ENCODE data around the gene PLD6.

- no peak for TF ChIP-seq BHLHE40 (IDR thresholded peaks at IDR 0.05; ENCODE audit: borderline replicate concordance)
- TF ChIP-seq L3MBTL2 (conservative IDR thresholded peaks at IDR 0.05): no peak
- no peak for TF ChIP-seq NFRKB (IDR thresholded peaks at IDR 0.05)
- no peak for TF ChIP-seq FOXK2 (IDR thresholded peaks at IDR 0.05)
- no peak for TF ChIP-seq FOXM1 (IDR thresholded peaks at IDR 0.05; ENCODE audit: borderline replicate concordance)
- TF ChIP-seq, protein P1, sequence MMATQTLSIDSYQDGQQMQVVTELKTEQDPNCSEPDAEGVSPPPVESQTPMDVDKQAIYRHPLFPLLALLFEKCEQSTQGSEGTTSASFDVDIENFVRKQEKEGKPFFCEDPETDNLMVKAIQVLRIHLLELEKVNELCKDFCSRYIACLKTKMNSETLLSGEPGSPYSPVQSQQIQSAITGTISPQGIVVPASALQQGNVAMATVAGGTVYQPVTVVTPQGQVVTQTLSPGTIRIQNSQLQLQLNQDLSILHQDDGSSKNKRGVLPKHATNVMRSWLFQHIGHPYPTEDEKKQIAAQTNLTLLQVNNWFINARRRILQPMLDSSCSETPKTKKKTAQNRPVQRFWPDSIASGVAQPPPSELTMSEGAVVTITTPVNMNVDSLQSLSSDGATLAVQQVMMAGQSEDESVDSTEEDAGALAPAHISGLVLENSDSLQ (IDR thresholded peaks at IDR 0.05): no peak
- TF ChIP-seq HDGF (IDR thresholded peaks at IDR 0.05; ENCODE audit: borderline replicate concordance): no peak
- no peak for TF ChIP-seq ARNT (IDR thresholded peaks at IDR 0.05)
Measured at GRCh38 chr17:17153071-17153470, 53.1 kb downstream of the PLD6 start.

Measured in HEK293T (cell line).